ENCODE results near the gene COX6B2.

DNA sequence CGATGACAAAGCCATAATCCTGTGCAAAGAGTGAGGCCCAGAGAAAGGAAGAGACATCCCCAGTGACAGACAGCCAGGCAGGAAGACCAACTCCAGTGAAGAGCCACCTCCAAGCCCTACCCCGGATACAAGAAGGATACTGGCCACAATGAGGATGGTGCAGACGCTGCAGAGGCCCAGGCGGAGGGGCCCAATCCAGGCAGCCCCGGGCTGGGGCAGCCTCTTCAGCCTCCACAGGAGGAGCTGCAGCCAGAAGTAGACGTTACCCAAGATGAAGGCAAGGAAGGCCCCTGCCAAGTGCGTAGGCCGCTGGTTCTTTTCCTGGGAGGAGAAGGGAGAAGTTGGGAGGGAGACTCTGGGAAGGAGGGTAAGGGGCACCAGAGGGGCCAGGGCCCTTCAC, 37.9 kb downstream of the COX6B2 start:
- no peak for TF ChIP-seq ZNF274 (IDR thresholded peaks at IDR 0.05; ENCODE audit: low read depth, low read length)
- no peak for TF ChIP-seq SUZ12 (IDR thresholded peaks at IDR 0.05; ENCODE audit: extremely low read depth, insufficient read depth, insufficient read length)
- TF ChIP-seq YY1 (IDR thresholded peaks at IDR 0.05; ENCODE audit: insufficient read depth, insufficient read length), result no peak

Data from NT2/D1 (cell line).